ENCODE data around the gene IREB2.
"Not testable (repeated sequence)": the region's sequence is repeated elsewhere in the genome, so short reads cannot be mapped to it uniquely, and the experiment has no call there.

Gene IREB2

DNA sequence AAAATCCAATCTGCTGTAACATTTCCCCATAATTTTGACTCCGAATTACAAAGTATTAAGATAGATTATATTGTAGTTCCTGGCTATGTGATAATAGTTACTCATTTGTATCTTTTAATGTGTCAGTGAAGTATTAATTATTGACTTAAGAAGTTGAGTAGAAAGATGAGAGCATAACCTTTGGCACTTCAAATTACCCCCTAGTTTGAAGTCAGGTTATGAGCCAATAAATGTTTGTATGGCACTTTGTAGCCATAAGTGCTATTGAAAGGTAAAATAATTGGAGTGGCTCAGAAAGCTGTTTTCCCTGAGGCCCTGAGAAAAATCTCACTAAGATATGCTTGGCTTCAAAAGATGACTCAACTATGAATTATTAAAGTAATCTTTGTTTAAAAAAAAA is 31.0 kb downstream of the IREB2 start:
- no peak for DNase-seq (ENCODE audit: low read depth in 1 of 2, low spot score in 1 of 2)

DNA sequence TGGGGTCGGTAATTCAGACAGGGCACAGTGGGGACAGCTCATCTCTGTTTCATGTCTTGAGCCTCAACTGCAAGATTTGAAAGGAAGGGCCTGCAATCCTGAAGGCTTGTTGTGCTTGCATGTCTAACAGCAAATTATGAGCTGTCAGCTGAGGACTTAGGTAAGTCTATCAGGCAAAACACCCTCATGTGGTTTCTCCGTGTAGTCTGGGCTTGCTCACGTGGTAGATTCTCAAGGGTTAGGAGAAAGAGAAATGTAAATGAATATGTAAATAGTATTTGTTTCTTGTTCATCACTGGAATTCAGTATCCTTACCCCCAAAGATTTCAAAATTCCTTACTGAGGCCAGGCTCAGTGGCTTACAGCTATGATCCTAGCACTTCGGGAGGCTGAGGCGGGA is 39.3 kb downstream of the IREB2 start:
- DNase-seq (ENCODE audit: low read depth in 1 of 2, low spot score in 1 of 2): no peak

- no peak for DNase-seq (ENCODE audit: low read depth in 1 of 2, low spot score in 1 of 2)
Measured at GRCh38 chr15:78479650-78480049, 41.6 kb downstream of the IREB2 start.

GRCh38 chr15:78481917-78482316 is 43.9 kb downstream of the IREB2 start:
- DNase-seq (ENCODE audit: low read depth in 1 of 2, low spot score in 1 of 2): no peak

GRCh38 chr15:78492872-78493271 is 54.9 kb downstream of the IREB2 start:
- no peak for DNase-seq (ENCODE audit: low read depth in 1 of 2, low spot score in 1 of 2)

DNA sequence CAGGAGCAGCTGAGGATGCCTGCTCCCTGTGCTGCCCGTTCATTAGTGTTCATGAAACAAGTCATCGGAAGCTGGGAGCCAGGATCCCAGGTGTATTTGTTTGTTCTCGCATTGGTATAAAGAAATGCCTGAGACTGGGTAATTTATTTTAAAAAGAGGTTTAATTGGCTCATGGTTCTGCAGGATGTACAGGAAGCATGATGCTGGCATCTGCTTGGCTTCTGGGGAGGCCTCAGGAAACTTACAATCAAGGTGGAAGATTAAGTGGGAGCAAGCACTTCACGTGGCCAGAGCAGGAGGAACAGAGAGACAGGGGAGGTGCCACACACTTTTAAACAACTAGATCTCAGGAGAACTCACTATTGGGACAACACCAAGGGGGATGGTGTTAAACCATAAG is 63.8 kb downstream of the IREB2 start:
- no peak for DNase-seq (ENCODE audit: low read depth in 1 of 2, low spot score in 1 of 2)

DNA sequence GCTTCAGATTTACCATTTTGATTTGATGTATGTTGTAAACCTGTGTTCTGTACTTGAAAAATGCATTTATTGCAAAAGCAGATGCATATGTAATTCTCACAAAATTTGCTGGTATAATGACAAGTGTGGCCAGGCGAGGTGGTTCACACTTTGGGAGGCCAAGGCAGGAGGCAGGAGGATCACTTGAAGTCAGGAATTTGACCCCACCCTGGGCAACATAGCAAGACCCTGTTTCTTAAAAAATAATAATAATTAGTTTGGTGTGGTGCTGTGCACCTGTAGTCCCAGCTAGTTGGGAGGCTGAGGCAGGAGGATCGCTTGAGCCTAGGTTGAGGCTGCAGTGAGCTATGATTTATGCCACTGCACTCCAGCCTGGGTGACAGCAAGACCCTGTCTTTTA is 64.6 kb downstream of the IREB2 start:
- no peak for DNase-seq (ENCODE audit: low read depth in 1 of 2, low spot score in 1 of 2)

DNA sequence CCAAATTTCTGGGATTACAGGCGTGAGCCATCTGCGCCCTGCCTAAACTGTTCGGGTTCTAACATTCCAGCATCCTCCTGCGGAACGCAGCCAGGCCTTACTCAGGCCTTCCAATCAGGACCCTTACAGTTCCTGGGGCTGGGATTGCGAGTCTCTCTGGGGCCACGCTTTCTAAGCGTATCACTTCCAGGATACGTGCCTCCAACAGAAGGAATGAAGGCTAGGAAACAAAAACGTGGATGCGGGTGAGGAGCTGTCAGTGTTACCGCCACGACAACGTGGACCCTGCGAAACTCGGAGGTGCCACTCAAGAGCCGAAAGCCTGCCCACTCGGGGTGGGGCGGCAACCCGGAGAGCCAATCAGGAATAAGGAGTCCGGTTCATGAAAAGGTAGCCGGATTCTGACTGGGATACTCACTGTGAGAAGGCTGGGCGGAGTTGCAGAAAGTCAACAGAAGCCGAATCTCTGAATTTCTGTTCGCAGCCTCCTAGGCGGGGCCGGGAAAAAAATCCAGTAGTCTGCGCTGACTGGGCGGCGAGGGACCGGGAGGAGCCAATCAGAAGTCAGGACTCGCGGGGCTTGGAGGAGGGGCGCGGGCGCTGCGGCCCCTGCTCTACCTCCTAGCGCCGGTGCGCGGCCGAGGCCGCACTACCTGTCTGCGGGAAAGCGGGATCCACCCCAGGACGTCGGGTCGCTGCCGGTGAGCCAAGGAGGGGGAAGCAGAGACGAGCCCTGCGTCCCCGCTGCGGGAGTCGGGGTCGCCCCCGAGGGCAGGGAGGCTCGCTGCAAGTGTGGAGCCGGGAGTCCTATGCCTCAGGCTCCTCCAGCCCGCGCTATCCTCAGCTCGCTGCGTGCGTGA is 69.2 kb downstream of the IREB2 start, which contains the start of gene HYKK:
TSS of gene HYKK (plus strand) at position 607 of the 860 bp plus-strand sequence. CDS start 5,512 bp downstream, outside the sequence.
- DNase-seq (ENCODE audit: low read depth in 1 of 2, low spot score in 1 of 2): peak; percentile 32 to 57

- no peak for DNase-seq (ENCODE audit: low read depth in 1 of 2, low spot score in 1 of 2)
Measured at GRCh38 chr15:78507831-78508160, 69.8 kb downstream of the IREB2 start.

- DNase-seq (ENCODE audit: low read depth in 1 of 2, low spot score in 1 of 2): no peak
Measured at GRCh38 chr15:78508272-78508671, 70.3 kb downstream of the IREB2 start.

DNA sequence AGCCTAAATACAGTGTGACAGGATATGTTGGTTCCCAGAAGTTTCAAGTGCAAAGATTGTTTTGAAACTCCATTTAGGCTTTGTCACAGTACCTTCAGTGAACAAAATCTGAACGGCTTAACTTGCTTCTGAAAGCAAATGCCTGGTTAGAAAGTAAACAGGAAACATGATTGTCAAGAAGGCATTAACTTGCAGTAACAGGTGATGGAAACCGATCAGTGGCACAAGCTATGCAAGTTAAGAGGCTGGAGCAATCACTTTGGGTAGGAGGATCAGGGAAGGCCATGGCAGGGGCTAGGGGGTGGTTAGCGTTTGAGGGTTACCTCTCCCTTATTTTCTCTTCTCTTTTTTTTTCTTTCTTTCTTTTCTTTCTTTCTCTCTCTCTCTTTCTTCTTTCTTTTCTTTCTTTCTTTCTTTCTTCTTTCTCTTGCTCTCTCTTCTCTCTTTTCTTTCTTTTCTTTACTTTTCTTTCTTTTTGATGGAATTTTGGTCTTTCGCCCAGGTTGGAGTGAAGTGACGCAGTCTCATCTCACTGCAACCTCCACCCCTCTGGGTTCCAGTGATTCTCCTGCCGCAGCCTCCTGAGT is 71.8 kb downstream of the IREB2 start:
- no peak for DNase-seq (ENCODE audit: low read depth in 1 of 2, low spot score in 1 of 2)

DNA sequence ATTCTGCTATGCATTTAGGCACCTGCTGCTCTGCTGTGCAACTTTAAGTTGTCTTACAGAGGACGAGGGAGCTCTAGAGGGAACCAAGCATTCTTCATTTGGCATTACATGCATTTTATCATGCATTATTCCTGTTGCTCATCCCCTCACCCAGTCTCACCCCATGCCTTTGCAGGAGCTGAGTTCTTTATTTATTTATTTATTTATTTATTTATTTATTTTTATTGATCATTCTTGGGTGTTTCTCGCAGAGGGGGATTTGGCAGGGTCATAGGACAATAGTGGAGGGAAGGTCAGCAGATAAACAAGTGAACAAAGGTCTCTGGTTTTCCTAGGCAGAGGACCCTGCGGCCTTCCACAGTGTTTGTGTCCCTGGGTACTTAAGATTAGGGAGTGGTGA is 82.0 kb downstream of the IREB2 start:
- not testable (repeated sequence) for DNase-seq (ENCODE audit: low read depth in 1 of 2, low spot score in 1 of 2)

DNA sequence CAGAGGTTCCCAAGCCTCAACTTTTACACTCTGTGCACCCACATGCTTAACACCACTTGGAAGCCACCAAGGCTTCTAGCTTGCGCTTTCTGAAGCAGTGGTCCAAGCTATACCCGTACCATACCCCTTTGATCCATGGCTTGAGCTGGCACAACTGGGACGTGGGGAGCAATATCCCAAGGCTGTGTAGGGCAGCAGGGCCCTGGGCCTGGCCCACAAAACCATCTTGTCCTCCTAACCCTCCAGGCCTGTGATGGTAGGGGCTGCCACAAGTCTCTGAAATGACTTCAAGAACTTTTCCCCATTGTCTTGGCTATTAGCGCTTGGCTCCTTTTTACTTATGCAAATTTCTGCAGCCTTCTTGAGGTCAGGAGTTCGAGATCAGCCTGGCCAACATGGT is 86.2 kb downstream of the IREB2 start:
- no peak for DNase-seq (ENCODE audit: low read depth in 1 of 2, low spot score in 1 of 2)

DNA sequence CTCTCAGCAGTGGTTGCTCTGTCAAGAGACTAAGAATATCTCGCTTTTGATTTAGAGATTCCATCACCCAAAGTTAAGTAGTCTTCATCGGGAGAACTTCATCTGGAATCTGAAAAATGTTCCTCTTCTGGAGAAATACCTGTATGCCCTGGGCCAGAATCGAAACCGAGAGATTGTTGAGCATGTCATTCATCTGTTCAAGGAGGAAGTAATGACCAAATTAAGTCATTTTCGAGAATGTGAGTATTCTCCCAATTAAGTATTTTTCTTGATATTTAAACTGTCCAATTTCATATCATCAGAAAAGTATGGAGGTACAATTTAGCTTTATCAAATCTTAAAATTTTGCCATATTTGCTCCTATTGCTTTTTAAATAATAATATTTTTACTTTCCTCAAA is 89.3 kb downstream of the IREB2 start:
- DNase-seq (ENCODE audit: low read depth in 1 of 2, low spot score in 1 of 2): no peak

- DNase-seq (ENCODE audit: low read depth in 1 of 2, low spot score in 1 of 2): no peak
Measured at GRCh38 chr15:78533331-78533730, 95.3 kb downstream of the IREB2 start.

DNA sequence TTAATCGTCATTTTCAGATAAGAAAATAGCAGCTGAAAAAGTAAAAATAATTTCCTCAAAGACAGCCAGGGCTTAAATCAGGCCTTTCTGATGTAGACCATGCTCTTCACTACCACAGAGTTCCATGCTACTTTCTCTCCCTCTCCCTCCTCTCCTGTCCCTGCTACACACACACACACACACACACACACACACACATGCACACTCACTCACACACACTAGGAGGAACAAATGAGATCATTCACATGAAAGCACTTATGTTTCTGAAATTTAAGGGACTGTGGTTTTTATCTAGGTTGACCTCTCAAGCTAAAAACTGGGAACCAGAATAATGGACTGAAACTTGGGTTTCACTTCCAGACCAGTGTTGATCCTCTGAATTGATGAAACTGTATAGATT is 98.1 kb downstream of the IREB2 start:
- no peak for DNase-seq (ENCODE audit: low read depth in 1 of 2, low spot score in 1 of 2)

DNA sequence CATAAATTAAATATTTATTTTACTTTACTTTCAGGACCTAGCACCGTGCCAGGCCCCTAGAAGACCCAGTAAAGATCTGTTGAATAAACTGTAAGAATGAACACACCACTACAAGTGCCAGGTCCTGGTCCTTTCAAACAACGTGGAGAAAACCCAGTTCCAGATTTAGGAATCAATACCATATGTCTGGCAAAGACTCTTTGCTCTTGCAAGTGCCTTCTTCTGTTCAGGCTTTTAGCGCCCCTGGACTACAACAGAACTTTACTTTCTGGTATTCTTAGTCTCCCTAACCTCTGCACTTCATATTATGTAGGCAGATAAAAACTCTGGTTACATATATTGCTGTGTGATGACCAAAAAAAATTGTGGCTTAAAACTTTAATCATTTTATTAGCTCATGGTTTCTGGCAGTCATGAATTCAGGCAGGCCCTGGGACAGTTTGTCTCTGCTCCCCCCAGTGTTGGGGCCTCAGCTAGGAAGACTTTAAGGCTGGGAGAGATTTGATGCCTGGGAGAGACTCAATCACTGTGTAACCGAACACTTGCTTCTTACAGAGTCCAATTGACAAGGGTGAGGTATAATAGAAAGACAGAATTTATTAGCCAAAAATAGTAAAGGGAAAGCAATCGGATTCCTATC is 99.4 kb downstream of the IREB2 start:
- DNase-seq (ENCODE audit: low read depth in 1 of 2, low spot score in 1 of 2): no peak

- no peak for DNase-seq (ENCODE audit: low read depth in 1 of 2, low spot score in 1 of 2)
Measured at GRCh38 chr15:78538358-78538757, 100.3 kb downstream of the IREB2 start.

GRCh38 chr15:78539464-78540140 is 101.6 kb downstream of the IREB2 start:
- not testable (repeated sequence) for DNase-seq (ENCODE audit: low read depth in 1 of 2, low spot score in 1 of 2)

GRCh38 chr15:78540141-78540870 is 102.3 kb downstream of the IREB2 start, which contains the start of gene PSMA4:
PSMA4 (plus strand) TSS chr15:78540444; CDS start chr15:78541928, 1,484 bp downstream.
- peak; percentile 90 to 92 for DNase-seq (ENCODE audit: low read depth in 1 of 2, low spot score in 1 of 2)

All from activated T-helper 1 cell treated with anti-CD3 and anti-CD28 coated beads, Interleukin-2, amount 50 U/mL, for 16 hours (primary cell).